ENCODE data around the gene KLLN.

DNA sequence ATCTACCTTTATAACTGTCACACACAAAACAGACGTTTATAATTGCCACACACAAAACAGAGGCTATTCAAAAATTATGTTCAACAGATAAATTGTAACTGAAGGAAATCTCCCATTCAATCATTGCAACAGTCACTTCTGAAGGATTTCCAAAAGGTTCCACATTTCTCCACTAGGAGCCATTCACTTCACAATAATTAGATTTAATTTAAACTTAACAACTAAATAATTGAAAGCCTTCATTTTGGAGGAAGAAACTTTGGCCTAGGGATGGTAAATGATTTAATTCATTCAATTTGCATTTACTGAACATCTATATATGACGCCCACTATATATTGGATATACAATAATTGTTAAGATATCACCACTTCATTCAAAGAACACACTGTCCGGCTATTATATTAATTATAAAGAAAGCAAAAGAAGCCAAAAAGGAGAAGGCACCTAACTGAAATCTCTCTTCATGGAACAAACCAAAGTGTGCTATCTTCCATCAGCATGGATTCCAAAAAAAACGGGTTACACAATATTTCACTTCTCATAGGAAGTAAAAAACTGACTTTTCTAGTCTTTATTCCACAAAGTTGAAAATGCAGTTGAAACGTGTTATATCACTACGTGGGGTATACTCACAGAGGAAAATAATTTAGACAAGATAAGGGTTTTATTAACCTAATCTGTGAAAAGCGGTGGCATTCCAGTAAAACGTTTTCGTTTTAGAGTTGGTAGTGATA is 47.0 kb downstream of the KLLN start:
- no peak for TF ChIP-seq EP300 (IDR thresholded peaks at IDR 0.05; ENCODE audit: borderline replicate concordance)
- TF ChIP-seq RAD21 (IDR thresholded peaks at IDR 0.05; ENCODE audit: low read depth) = no peak
- no peak for TF ChIP-seq CEBPB (IDR thresholded peaks at IDR 0.05)
- TF ChIP-seq, protein P1, sequence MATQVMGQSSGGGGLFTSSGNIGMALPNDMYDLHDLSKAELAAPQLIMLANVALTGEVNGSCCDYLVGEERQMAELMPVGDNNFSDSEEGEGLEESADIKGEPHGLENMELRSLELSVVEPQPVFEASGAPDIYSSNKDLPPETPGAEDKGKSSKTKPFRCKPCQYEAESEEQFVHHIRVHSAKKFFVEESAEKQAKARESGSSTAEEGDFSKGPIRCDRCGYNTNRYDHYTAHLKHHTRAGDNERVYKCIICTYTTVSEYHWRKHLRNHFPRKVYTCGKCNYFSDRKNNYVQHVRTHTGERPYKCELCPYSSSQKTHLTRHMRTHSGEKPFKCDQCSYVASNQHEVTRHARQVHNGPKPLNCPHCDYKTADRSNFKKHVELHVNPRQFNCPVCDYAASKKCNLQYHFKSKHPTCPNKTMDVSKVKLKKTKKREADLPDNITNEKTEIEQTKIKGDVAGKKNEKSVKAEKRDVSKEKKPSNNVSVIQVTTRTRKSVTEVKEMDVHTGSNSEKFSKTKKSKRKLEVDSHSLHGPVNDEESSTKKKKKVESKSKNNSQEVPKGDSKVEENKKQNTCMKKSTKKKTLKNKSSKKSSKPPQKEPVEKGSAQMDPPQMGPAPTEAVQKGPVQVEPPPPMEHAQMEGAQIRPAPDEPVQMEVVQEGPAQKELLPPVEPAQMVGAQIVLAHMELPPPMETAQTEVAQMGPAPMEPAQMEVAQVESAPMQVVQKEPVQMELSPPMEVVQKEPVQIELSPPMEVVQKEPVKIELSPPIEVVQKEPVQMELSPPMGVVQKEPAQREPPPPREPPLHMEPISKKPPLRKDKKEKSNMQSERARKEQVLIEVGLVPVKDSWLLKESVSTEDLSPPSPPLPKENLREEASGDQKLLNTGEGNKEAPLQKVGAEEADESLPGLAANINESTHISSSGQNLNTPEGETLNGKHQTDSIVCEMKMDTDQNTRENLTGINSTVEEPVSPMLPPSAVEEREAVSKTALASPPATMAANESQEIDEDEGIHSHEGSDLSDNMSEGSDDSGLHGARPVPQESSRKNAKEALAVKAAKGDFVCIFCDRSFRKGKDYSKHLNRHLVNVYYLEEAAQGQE (IDR thresholded peaks at IDR 0.05; ENCODE audit: low read depth) = no peak
- TF ChIP-seq TAF1 (IDR thresholded peaks at IDR 0.05; ENCODE audit: low read depth) = no peak
- no peak for TF ChIP-seq YY1 (IDR thresholded peaks at IDR 0.05; ENCODE audit: low read depth)
